ENCODE results near the gene KCTD21.
A peak's percentile ranks its signal among the peaks of the same experiment; 100 is the strongest.
"Not testable (repeated sequence)": the region's sequence is repeated elsewhere in the genome, so short reads cannot be mapped to it uniquely, and the experiment has no call there.

The KCTD21 gene, protein sequence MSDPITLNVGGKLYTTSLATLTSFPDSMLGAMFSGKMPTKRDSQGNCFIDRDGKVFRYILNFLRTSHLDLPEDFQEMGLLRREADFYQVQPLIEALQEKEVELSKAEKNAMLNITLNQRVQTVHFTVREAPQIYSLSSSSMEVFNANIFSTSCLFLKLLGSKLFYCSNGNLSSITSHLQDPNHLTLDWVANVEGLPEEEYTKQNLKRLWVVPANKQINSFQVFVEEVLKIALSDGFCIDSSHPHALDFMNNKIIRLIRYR

GRCh38 chr11:78188286-78189173, at the start of gene KCTD21, which contains the start of gene USP35:
Gene KCTD21, minus strand, starts transcription at chr11:78188626. Its CDS starts 14,072 bp downstream, at chr11:78174554.
Gene USP35, plus strand, starts transcription at chr11:78188919. Its CDS starts 7,327 bp downstream, at chr11:78196246.
- H3K4me3 ChIP-seq (ENCODE audit: low read depth, low read length) = peak within 1 kb of the TSS; percentile 88
- no peak for TF ChIP-seq CTCF (IDR thresholded peaks at IDR 0.05; ENCODE audit: borderline replicate concordance, insufficient read depth, low read depth, low read length)

GRCh38 chr11:78237293-78238046, 49.0 kb upstream of the KCTD21 start:
- H3K4me3 ChIP-seq (ENCODE audit: low read depth, low read length) = no peak overlapping the region
- TF ChIP-seq CTCF (IDR thresholded peaks at IDR 0.05; ENCODE audit: borderline replicate concordance, insufficient read depth, low read depth, low read length) = no peak

DNA sequence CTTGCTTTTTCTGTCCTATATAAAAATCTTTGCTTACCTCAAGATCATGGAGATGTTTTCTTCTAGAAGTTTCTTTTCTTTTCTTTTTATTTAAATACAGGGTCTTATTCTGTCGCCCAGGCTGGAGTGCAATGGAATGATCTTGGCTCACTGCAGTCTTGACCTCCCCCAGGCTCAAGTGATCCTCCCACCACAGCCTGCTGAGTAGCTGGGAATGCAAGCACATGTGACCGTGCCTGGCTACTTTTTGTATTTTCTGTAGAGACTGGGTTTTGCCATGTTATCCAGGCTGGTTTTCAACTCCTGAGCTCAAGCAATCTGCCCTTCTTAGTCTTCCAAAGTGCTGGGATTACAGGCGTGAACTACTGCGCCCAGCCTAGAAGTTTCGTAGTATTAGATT, 45.6 kb upstream of the KCTD21 start:
- no peak for TF ChIP-seq CTCF (IDR thresholded peaks at IDR 0.05; ENCODE audit: borderline replicate concordance, insufficient read depth, low read depth, low read length)
- H3K4me3 ChIP-seq (ENCODE audit: low read depth, low read length) = no peak overlapping the region

GRCh38 chr11:78233046-78233445, 44.6 kb upstream of the KCTD21 start:
- H3K4me3 ChIP-seq (ENCODE audit: low read depth, low read length) = not testable (repeated sequence)

DNA sequence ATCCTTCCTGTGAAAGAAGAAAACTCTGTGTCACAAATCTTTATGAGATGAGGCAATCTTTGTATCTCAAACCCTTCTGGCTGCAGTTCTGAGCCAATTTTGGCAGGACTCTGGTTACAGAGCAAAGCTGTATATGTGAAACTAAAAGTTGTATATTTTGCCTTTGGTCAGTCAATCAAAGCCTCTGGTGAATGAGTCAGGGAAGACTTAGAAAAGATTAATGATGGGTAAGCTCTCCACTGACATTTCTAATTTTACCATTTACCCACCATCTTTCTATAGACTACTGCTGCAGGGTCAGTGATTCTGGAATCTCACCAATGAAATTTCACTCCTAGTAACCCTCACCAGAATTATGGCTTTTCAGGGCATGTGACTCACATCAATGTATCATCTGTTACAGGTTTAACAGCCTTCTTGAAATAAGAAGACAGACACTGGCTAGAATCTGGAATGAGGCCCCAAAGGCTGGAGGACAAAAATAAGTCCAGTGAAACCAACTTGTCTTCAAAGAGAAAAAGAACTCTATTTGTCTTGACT, 43.6 kb upstream of the KCTD21 start:
- TF ChIP-seq CTCF (IDR thresholded peaks at IDR 0.05; ENCODE audit: borderline replicate concordance, insufficient read depth, low read depth, low read length) = no peak
- no peak overlapping the region for H3K4me3 ChIP-seq (ENCODE audit: low read depth, low read length)

GRCh38 chr11:78230161-78230877, 41.9 kb upstream of the KCTD21 start:
- TF ChIP-seq CTCF (IDR thresholded peaks at IDR 0.05; ENCODE audit: borderline replicate concordance, insufficient read depth, low read depth, low read length) = no peak
- H3K4me3 ChIP-seq (ENCODE audit: low read depth, low read length) = no peak overlapping the region

Measured in GM12875 (cell line).